HFFc6 (cell line): ENCODE results near the gene NDUFB8. TPM values are rescaled to one million over a fixed set of nuclear protein-coding genes. Genes with fewer than 3 reads are reported as not detected.

Experiments
- DNase-seq: peaks from one replicate; pipeline ENCODE4 v3.0.0-alpha.2; 2018
- H3K27ac Mint-ChIP-seq: 2 replicates; pipeline ENCODE4 v1.8.0; 2020; ENCODE audit warnings: mild to moderate bottlenecking, mixed read lengths
- H3K27me3 Mint-ChIP-seq: 2 replicates; pipeline ENCODE4 v1.8.0; 2021; ENCODE audit warnings: mild to moderate bottlenecking, moderate library complexity, mixed read lengths; ENCODE audit not compliant: insufficient read depth
- H3K36me3 Mint-ChIP-seq: 2 replicates; pipeline ENCODE4 v1.8.0; 2021; ENCODE audit warnings: low read depth, mixed read lengths
- H3K4me1 Mint-ChIP-seq: 2 replicates; pipeline ENCODE4 v1.8.0; 2020; ENCODE audit warnings: low read depth, mixed read lengths
- H3K4me3 Mint-ChIP-seq: 2 replicates; pipeline ENCODE4 v1.8.0; 2020; ENCODE audit warnings: mild to moderate bottlenecking, moderate library complexity, mixed read lengths
- H3K9me3 Mint-ChIP-seq: 2 replicates; pipeline ENCODE4 v1.8.0; 2020; ENCODE audit warnings: mild to moderate bottlenecking, mixed read lengths
- CTCF ChIP-seq: fragments of 200-600 bp; sonication (generic); IDR thresholded peaks from 2 replicates; pipeline ENCODE4 v1.5.0; 2021; ENCODE audit warnings: antibody characterized with exemption, mild to moderate bottlenecking
- total RNA-seq, 6 experiments: library from RNA; stranded (reverse); fragmentation: NEBNext Ultra II Directional; extraction: Animal tissue kit (Norgen Biotek cat#: 25700); gene quantifications; 2 replicates in 1 of 6; 3 replicates in 5 of 6; pipeline ENCODE4 v1.2.3, GENCODE V29; 2021

NDUFB8 gene
- total RNA-seq, 6 experiments from 2014 or later: 167 to 222 (median 198) TPM

GRCh38 chr10:100570506-100570905 is 40.8 kb upstream of the NDUFB8 start:
- H3K36me3 Mint-ChIP-seq: no peaks in the 10 kb centered on the region
- no peaks in the 10 kb centered on the region for H3K9me3 Mint-ChIP-seq
- H3K4me3 Mint-ChIP-seq: no peak overlapping the region

DNA sequence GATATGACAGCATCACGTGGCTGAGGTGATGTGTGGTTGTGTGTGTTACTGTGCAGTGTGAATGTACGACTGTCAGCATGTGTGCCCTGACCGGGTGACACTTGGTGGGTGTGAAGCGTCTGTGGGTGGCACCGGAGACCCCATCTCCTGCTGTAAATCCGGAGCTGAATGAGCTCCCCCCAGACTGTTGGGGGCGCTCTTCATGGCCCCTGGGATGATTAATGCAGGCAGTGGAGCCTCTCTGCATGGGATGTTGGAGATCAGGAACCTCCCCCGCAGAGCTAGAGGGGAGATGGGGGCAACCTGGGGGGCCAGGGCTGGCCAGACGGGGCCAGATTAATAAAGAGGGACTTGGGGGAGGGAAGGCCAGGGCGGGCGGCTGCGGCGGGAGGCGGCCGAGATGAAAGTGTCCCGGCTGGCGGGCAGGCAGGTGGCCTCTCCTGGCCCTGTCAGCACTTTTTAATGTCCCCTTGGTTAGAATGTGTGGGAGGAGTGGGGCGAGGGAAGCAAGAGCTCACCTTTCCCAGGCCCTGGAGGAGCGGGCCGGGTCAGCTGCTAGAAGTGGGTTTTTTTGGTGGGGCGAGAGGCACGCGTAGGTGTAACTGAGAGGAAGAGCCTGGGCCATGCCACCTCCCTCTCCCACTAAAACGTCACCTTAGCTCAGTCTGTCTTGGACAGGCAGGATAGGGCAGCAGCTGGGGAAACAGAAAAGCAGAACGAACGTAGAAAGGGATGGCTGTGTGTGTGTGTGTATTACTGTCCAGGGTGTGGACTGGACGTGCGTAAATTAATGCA is 40.2 kb upstream of the NDUFB8 start:
- no peak overlapping the region for H3K4me3 Mint-ChIP-seq
- no peaks in the 10 kb centered on the region for H3K36me3 Mint-ChIP-seq
- H3K27ac Mint-ChIP-seq: no peak overlapping the region
- no peaks in the 10 kb centered on the region for H3K9me3 Mint-ChIP-seq
- H3K27me3 Mint-ChIP-seq: peaks cover 31% of the 10 kb centered on the region
- TF ChIP-seq CTCF: peak; percentile 34; the same call in 1 of the 2 replicates
- H3K4me1 Mint-ChIP-seq: peaks cover 8% of the 10 kb centered on the region
- no peak for DNase-seq

More at GRCh38 chr10:100570506-100570905, 40.8 kb upstream of the NDUFB8 start:
- no peak for TF ChIP-seq CTCF
- Mint-ChIP-seq H3K27me3 (peaks cover 32% of the 10 kb centered on the region), H3K4me1 (peaks cover 8% of the 10 kb centered on the region), H3K27ac (no peak overlapping the region)
- no peak for DNase-seq

GRCh38 chr10:100568912-100569311 is 39.2 kb upstream of the NDUFB8 start:
- Mint-ChIP-seq H3K27ac (no peak overlapping the region), H3K4me1 (peaks cover 8% of the 10 kb centered on the region), H3K27me3 (peaks cover 33% of the 10 kb centered on the region), H3K9me3 (no peaks in the 10 kb centered on the region), H3K36me3 (no peaks in the 10 kb centered on the region), H3K4me3 (no peak overlapping the region)
- TF ChIP-seq CTCF: no peak
- no peak for DNase-seq

DNA sequence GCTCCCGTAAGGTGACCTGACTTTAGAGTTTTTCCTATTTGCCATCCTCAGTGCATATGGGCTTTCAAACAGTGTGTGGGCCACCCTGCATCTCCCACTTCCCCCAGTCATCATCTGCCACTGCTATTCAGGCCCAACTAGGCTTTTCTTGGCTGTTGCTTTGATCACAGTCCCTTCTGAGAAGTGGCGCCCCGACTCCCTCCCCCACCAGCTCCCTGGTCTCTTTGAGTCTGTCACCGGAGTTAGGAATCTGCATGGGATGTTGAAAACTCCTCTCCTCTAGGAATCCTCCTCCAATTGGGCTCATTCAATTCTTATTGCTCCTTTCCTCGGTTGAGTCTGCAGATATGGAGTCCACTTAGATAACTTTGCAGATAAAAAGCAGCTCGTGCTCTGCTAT is 38.2 kb upstream of the NDUFB8 start:
- peaks cover 31% of the 10 kb centered on the region for H3K27me3 Mint-ChIP-seq
- TF ChIP-seq CTCF: no peak
- H3K4me1 Mint-ChIP-seq: peaks cover 14% of the 10 kb centered on the region
- no peaks in the 10 kb centered on the region for H3K9me3 Mint-ChIP-seq
- no peak for DNase-seq
- no peak overlapping the region for H3K27ac Mint-ChIP-seq
- no peak overlapping the region for H3K4me3 Mint-ChIP-seq
- no peaks in the 10 kb centered on the region for H3K36me3 Mint-ChIP-seq

GRCh38 chr10:100567249-100567648 is 37.6 kb upstream of the NDUFB8 start:
- H3K27me3 Mint-ChIP-seq: peaks cover 30% of the 10 kb centered on the region
- H3K27ac Mint-ChIP-seq: no peak overlapping the region
- H3K4me1 Mint-ChIP-seq: peaks cover 16% of the 10 kb centered on the region
- H3K9me3 Mint-ChIP-seq: no peaks in the 10 kb centered on the region
- TF ChIP-seq CTCF: no peak
- no peak overlapping the region for H3K4me3 Mint-ChIP-seq
- DNase-seq: no peak
- H3K36me3 Mint-ChIP-seq: no peaks in the 10 kb centered on the region
